Endometrial microvascular endothelial cells (primary cell): ENCODE results near the gene PDGFA. TPM values are rescaled to one million over a fixed set of nuclear protein-coding genes. Genes with fewer than 3 reads are reported as not detected.

Experiments
- in situ Hi-C: cut with HindIII; loops from 2 replicates; pipeline ENCODE4 v1.10.0; 2017; ENCODE audit warnings: low sequenced_read_pairs, low pct_unique_long_range_greater_than_20kb; ENCODE audit errors: inconsistent ontology term
- total RNA-seq: library from RNA; depleted of rRNA; stranded (reverse); fragments of >200 nt; gene quantifications from one replicate; pipeline ENCODE4 v1.2.3, GENCODE V29; 2015; ENCODE audit errors: inconsistent ontology term

Gene PDGFA
- total RNA-seq = 81.8 TPM

GRCh38 chr7:519484-520390, at the start of gene PDGFA:
Gene PDGFA (minus strand): TSS chr7:519846. CDS start chr7:519001, 845 bp downstream.
- in situ Hi-C loops = no loop called here

- in situ Hi-C loops = no loop called here
Measured at GRCh38 chr7:568031-568951, 48.6 kb upstream of the PDGFA start.

GRCh38 chr7:567305-567883, 47.7 kb upstream of the PDGFA start:
- in situ Hi-C loops = no loop called here

- in situ Hi-C loops = no loop called here
Measured at GRCh38 chr7:566100-566499, 46.5 kb upstream of the PDGFA start.

- in situ Hi-C loops = no loop called here
Measured at GRCh38 chr7:564176-564865, 44.7 kb upstream of the PDGFA start.

GRCh38 chr7:563629-564170, 44.1 kb upstream of the PDGFA start:
- in situ Hi-C loops = no loop called here

GRCh38 chr7:562789-563628, 43.4 kb upstream of the PDGFA start:
- in situ Hi-C loops = no loop called here

- in situ Hi-C loops = no loop called here
Measured at GRCh38 chr7:562374-562675, 42.7 kb upstream of the PDGFA start.

- in situ Hi-C loops = no loop called here
Measured at GRCh38 chr7:561631-562373, 42.2 kb upstream of the PDGFA start.

- in situ Hi-C loops = no loop called here
Measured at GRCh38 chr7:560966-561630, 41.5 kb upstream of the PDGFA start.

GRCh38 chr7:559396-559705, 39.7 kb upstream of the PDGFA start:
- in situ Hi-C loops = no loop called here

GRCh38 chr7:557558-557881, 37.9 kb upstream of the PDGFA start:
- in situ Hi-C loops = no loop called here

- in situ Hi-C loops = no loop called here
Measured at GRCh38 chr7:556837-557557, 37.4 kb upstream of the PDGFA start.

- in situ Hi-C loops = no loop called here
Measured at GRCh38 chr7:556291-556826, 36.7 kb upstream of the PDGFA start.

GRCh38 chr7:555551-556160, 36.0 kb upstream of the PDGFA start:
- in situ Hi-C loops = no loop called here

- in situ Hi-C loops = no loop called here
Measured at GRCh38 chr7:553636-554111, 34.0 kb upstream of the PDGFA start.
